Measurements from ENCODE around the gene DAAM1.
A peak's percentile ranks its signal among the peaks of the same experiment; 100 is the strongest.

GRCh38 chr14:59186306-59186705, 2.2 kb upstream of the DAAM1 start:
- no peak for TF ChIP-seq CTCF (IDR thresholded peaks at IDR 0.05; ENCODE audit: poor library complexity, severe bottlenecking)
- no peak for TF ChIP-seq EZH2 (IDR thresholded peaks at IDR 0.05; ENCODE audit: borderline replicate concordance, insufficient read depth, low read length, poor library complexity, severe bottlenecking)
- peak; percentile 26 for TF ChIP-seq SMC3 (conservative IDR thresholded peaks at IDR 0.05; ENCODE audit: poor library complexity)

Data from neural cell (in vitro differentiated cells).